Activated CD4-positive, alpha-beta T cell treated with anti-CD3 and anti-CD28 coated beads for 4 hours (primary cell): ENCODE measurements around the gene FCHSD2.
"Not testable (repeated sequence)": the region's sequence is repeated elsewhere in the genome, so short reads cannot be mapped to it uniquely, and the experiment has no call there.

ENCODE experiments used
- DNase-seq, 2 donors: peaks; one replicate each; pipeline ENCODE4 v3.0.0-alpha.2; 2020

FCHSD2 gene

GRCh38 chr11:73055655-73056354 lies 86.3 kb downstream of the FCHSD2 start:
- DNase-seq: no peak

DNA sequence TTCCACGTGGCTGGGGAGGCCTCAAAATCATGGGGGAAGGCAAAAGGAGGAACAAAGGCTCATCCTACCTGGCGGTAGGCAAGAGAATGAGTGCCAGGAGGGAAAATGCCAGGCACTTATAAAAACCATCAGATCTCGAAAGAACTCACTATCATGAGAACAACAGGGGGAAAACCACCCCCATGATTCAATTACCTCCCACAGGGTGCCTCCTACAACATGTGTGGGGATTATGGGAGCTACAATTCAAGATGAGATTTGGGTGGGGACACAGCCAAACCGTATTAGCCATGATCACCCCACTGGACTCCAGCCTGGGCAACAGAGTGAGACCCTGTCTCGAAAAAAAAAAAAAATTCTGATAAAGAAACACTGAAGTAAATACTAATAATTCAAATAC lies 87.1 kb downstream of the FCHSD2 start:
- DNase-seq: no peak

DNA sequence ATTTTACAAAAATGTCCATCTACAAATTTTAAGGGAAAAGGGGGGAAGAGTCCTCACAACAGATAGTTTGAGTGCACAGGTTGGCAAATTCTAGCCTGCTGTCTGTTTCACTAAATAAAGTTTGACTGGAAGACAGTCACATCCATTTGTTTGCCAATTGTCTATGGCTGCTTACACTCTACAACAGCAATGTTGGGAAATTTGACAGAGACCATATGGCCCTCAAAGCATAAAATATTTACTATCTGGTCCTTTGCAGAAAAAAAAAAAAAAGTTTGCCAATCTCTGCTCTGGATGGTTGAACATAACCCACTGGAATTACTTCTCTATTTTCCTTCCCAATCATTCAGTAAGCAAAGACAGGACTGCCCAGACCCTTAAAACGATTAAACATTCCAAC lies 88.2 kb downstream of the FCHSD2 start:
- no peak for DNase-seq

GRCh38 chr11:73048446-73048845 lies 93.7 kb downstream of the FCHSD2 start:
- DNase-seq: no peak

DNA sequence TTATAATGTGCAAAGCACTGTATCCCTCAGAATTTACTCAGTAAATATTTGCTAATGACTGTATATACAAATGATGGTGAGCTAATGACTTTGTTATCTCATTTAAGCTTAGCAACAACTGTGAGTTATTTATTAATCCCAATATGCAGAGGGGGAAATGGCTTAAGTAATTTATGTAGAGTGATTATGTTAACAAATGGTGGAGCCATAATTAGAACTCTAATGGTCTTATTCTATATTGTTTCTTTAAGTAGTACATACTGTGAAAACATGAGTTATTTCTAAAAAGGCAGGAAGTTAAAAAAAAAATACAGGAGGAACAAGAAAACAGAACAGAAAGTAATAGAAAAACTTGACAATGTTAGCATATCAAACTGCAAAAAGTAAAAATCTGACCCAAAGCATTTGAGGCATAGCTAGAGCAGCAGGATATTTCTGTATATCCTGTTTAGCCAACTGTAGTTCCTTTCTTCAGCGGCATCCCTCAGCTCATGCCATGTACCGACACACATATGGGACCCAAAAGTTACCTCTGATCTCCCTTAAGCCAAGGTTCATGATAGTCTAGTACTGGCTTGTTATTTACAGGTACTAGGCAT lies 94.2 kb downstream of the FCHSD2 start:
- DNase-seq: no peak

DNA sequence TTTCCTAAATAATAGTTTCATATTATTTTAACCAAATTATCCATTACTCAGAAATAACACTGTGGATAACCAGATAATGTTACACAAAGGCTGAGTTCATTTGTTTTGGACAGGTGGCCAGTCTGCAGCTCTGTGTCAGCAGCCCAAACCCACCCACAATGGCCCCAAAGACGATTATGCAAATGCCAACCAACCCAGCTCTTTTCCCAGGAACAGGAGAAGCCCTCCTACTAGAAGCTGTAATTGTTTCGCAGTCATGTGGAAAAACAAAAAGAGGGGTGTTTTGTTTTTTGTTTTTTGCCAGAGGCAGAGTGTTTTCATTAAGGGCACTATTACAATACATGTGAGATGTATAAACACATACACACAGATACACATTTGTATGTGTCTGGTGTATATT lies 102.1 kb downstream of the FCHSD2 start:
- no peak for DNase-seq

DNA sequence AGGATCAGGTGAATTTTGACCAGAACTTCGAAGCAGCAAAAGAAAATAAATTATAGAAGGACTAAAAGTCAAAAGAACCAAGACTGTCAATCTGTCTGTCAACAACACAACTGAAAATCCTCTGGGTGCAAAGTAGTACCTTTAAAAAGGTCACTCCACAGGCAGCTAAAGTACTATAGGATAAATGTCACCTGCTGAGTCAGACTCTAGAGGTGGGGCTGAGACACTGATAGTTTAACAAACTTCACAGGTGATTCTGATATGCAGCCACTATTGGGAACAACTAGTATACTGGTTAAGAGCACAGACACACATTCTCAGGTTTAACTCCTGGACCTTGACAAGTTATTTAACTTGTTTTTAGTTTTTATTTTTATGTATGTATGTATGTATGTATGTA lies 107.3 kb downstream of the FCHSD2 start:
- peak in 1 of 2 donors; percentile 13 for DNase-seq

- peak in 1 of 2 donors; percentile 8 for DNase-seq
These were observed 107.8 kb downstream of the FCHSD2 start for GRCh38 chr11:73034331-73034730.

DNA sequence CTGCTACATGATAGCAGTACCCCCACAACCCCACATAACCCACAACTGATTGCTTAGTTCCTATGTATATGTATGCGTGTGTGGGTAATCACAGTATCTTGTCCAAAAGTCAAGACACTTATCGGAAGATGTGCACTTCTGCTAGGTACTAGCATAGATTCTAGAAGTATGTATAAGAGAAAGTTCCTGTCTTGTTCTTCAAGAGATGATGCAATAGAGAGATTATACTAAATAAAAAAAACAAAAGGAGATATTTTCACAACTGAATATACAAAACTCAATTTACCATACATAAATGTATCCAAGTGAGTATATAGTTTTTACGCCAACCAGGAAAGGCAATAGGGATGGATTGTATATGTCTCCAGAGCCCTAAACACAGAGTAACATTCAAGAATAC lies 112.0 kb downstream of the FCHSD2 start:
- DNase-seq: no peak

DNA sequence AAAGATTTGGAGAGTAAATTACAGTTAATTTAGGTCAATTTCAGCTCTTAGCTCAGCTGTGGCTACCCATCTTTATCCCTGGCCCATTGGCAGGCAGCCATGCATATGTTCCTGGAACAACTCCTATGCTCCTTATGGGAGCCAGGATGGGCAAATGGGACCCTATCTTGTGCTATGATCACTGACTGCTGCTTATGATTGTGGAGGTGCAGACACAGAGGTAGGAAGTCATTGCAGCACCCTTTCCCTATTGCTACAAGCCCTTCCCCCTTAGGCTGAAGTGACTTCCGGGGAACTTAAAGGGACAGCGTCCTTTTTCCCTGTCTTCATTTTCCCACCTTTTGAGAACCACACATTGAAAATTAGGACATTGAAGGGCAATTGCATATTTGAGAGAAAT lies 112.7 kb downstream of the FCHSD2 start:
- no peak for DNase-seq

- no peak for DNase-seq
These were observed 113.5 kb downstream of the FCHSD2 start for GRCh38 chr11:73028611-73029010.

- DNase-seq: not testable (repeated sequence)
These were observed 114.3 kb downstream of the FCHSD2 start for GRCh38 chr11:73027840-73028239.

- DNase-seq: no peak
These were observed 117.5 kb downstream of the FCHSD2 start for GRCh38 chr11:73024639-73025038.

DNA sequence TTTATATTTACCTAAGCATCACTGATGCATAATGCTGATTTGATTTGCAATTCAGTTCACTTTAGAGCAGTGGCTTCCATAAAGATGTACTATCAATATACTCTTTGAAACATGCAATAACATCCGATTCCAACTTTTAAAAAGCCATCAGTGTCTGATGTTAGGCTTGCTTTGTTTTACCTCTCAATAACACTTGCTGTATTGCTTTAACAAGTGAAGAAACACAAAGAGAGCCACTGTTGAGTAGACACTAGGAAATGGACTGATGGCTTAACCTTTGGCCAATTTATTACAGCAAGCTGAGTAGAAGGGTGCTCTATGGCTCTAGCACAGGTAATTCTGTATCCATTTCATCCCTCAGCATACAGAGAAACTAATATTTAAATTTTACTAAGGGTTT lies 122.1 kb downstream of the FCHSD2 start:
- no peak for DNase-seq

GRCh38 chr11:73019449-73019848 lies 122.7 kb downstream of the FCHSD2 start:
- no peak for DNase-seq

- no peak for DNase-seq
These were observed 123.3 kb downstream of the FCHSD2 start for GRCh38 chr11:73018856-73019255.

DNA sequence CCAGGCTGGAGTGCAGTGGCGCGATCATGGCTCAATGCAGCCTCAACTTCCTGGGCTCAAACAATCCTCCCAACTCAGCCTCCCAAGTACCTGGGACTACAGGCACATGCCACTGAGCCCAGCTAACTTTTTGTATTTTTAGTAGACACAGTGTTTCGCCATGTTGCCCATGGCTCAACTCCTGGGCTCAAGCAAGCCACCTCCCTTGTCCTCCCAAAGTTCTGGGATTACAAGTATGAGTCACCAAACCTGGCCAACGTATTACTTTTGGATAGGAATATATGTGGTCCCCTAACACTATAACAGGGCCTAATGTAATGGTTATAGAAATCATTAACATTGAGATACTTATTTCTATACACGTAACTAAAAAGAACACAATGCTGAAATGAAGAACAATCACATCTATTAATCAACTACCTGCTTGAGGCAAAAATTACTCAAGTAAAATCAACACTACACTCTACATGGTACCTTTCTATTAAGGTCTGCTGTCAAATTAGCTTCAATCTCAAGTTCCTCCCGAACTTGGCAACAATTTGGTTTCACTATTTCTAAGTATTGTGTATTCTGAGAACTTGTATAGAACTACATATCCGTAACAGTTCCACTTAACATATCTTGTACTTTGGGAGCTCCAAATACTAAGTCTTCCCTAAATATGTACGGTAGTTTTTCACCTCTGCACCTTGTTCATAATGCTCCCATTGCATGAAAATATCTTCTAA lies 124.9 kb downstream of the FCHSD2 start:
- DNase-seq: no peak

GRCh38 chr11:73013021-73013420 lies 129.1 kb downstream of the FCHSD2 start:
- DNase-seq: no peak

DNA sequence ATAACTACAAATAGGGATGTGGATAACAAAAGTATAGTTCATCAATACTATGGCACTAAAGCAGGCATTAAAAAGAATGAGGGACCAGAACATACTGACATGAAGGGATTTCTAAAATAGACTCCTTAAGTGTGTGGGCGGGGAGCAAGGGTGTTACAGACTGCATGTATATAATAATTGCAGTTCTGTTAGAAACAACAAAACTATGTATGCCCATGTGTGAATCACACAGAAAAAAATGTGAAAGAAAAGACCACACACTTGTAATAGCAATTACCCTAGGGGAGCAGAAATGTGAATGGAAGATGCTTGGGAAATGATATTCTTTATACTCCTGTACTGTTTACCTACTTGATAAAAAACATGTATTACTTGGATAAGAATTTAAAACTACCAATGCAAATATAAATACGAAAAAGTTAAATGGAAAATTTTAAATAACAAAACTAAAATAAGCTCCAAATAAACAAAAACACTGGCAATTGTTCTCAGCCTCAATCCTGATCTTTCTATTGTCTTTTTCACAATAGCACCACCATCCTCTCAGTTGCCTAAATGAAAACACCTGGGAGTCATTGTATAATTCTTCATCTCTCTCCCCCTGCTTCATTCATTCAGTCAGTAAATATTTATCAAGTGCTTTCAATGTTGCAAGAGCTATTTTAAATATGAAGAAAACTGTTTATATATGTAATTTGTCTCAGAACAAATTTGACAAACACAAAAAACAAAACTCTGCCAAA lies 129.8 kb downstream of the FCHSD2 start:
- no peak for DNase-seq

DNA sequence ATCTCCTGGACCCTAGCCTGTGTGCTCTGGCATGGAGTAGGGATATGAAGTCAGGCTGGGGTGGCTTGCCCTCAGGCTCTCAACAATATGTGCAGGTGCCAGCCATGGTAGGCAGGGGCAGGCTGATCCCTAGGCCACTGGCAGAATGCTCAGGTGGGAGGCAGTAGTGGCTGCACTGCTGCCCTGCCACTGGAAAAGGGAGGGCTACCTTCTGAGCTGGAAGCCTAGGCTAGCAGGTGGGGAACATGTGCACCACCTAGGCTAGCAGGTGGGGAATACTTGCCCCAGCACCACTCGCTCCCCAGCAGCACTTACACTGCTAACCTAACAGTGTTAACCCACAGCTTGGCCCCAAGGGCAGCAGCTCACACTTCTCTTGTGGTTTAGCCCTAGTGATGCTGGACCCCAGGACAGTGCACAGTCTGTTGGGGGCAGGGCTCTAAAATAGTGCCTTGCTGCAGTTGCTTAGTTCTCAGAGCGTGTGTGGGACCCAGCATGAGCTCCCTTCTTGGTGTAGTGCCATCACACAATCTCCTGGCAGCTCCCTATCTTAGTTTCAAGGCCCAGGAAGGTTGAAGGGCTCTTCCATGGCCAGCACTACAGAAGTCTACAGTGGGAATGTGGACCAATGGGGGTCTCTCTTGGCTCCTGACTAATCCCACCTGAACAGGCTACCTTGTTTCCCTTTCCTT lies 130.8 kb downstream of the FCHSD2 start:
- DNase-seq: no peak

- DNase-seq: no peak
These were observed 132.1 kb downstream of the FCHSD2 start for GRCh38 chr11:73009972-73010371.

DNA sequence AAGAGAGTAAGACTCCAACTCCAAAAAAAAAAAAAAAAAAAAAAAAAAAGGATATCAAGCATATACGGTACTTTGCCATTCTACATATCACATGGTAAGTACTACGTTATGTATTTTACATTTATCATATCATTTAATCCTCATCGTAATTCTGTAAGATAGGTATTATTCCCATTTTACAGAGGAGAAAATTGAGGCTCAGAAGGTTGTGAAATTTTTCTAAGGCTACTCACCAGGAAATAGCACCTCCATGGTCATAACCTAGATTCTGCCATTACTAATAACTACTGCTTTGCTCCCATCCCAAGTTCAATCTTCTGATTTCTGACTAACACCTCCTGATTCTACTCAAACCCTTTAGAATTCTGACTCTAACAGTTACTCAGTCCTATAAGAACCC lies 138.0 kb downstream of the FCHSD2 start:
- DNase-seq: no peak

- DNase-seq: no peak
These were observed 139.0 kb downstream of the FCHSD2 start for GRCh38 chr11:73003088-73003487.
